Measurements from ENCODE around the gene CACNA2D4. TPM values are rescaled to one million over a fixed set of nuclear protein-coding genes. Genes with fewer than 3 reads are reported as not detected.

The CACNA2D4 gene
- total RNA-seq, 1 donor from 2014 or later: 0.58 TPM

DNA sequence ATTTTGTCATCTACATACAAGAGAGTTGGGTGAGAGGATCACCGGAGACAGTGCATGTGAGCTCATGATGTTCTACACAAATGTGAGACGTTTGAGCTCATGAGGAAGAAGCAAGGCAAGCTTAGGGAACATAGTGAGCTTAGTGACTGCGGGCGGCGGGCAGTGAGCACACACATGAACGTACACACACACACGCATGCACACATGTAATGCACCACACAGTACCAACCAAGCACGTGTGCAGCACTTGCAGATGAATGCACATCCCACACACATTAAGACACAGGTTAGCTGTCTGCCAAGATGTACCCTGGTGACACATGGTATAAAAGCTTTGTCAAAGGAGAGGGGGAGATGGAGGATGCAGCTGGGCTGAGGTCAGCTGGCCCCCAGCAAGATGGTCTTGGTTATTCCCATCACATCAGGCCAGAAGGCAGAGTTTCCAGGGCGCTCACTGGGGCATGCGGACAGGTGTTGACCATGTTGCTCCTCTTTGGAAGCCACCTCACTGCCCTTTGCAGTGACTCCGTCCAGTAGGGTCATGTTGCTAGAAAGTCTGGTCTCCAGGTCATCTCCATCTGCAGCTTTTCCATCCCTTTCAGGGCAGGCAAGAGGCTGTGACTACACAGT is 8.7 kb upstream of the CACNA2D4 start:
- Histone ChIP-seq H3K4me3 (ENCODE audit: low read depth, low read length) (no peak overlapping the region), H3K36me3 (ENCODE audit: control insufficient read depth, insufficient read depth, low read length) (no peaks in the 10 kb centered on the region), H3K27me3 (ENCODE audit: control insufficient read depth, insufficient read depth, low read length) (peaks cover 48% of the 10 kb centered on the region)
- TF ChIP-seq, protein P1, sequence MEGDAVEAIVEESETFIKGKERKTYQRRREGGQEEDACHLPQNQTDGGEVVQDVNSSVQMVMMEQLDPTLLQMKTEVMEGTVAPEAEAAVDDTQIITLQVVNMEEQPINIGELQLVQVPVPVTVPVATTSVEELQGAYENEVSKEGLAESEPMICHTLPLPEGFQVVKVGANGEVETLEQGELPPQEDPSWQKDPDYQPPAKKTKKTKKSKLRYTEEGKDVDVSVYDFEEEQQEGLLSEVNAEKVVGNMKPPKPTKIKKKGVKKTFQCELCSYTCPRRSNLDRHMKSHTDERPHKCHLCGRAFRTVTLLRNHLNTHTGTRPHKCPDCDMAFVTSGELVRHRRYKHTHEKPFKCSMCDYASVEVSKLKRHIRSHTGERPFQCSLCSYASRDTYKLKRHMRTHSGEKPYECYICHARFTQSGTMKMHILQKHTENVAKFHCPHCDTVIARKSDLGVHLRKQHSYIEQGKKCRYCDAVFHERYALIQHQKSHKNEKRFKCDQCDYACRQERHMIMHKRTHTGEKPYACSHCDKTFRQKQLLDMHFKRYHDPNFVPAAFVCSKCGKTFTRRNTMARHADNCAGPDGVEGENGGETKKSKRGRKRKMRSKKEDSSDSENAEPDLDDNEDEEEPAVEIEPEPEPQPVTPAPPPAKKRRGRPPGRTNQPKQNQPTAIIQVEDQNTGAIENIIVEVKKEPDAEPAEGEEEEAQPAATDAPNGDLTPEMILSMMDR (IDR thresholded peaks at IDR 0.05; ENCODE audit: insufficient read depth, low read length, poor library complexity, severe bottlenecking): no peak
- DNase-seq (ENCODE audit: low read depth): no peak

DNA sequence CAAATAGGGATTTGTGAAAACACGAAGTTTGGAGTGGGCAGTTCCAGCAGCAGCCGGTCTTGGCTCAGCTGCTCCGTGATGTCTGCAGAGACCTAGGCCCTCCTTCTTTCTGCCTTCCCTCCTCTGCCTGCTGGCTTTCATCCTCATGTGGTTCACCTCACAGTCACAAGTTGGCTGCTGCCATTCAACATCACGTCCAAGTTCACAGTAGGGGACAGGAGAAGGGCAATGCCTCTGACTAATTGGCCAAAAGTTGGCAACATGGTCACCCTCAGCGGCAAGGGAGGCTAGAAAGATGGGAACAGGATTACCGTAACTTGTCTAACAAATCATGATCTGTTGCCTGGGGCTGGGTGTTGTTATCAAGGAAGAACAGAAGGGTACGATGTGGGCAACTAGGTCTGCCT is 7.8 kb upstream of the CACNA2D4 start:
- peaks cover 50% of the 10 kb centered on the region for H3K27me3 ChIP-seq (ENCODE audit: control insufficient read depth, insufficient read depth, low read length)
- TF ChIP-seq, protein P1 (IDR thresholded peaks at IDR 0.05; ENCODE audit: insufficient read depth, low read length, poor library complexity, severe bottlenecking): no peak

DNA sequence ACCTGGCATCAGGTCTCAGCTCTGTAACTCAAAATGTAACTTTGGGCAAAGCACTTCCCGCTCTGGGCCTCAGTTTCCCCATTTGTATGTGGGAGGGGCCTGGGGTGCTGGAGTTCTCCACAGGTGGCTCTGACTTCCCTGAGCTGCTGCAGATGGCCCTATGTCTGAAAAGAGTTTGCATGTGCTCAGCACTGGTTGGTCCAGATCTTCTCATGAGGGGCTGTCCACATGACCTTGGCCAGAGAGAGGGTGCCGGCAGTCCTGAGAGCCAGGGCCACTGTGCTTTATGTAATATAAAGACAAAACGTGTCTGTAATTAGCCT is 7.2 kb upstream of the CACNA2D4 start:
- DNase-seq (ENCODE audit: low read depth): no peak
- H3K36me3 ChIP-seq (ENCODE audit: control insufficient read depth, insufficient read depth, low read length): no peaks in the 10 kb centered on the region
- H3K27me3 ChIP-seq (ENCODE audit: control insufficient read depth, insufficient read depth, low read length): peaks cover 49% of the 10 kb centered on the region
- TF ChIP-seq, protein P1 (IDR thresholded peaks at IDR 0.05; ENCODE audit: insufficient read depth, low read length, poor library complexity, severe bottlenecking): no peak
- no peak overlapping the region for H3K4me3 ChIP-seq (ENCODE audit: low read depth, low read length)

More for the DNA sequence above, 7.8 kb upstream of the CACNA2D4 start:
- H3K4me3 ChIP-seq (ENCODE audit: low read depth, low read length): no peak overlapping the region
- DNase-seq (ENCODE audit: low read depth): no peak
- no peaks in the 10 kb centered on the region for H3K36me3 ChIP-seq (ENCODE audit: control insufficient read depth, insufficient read depth, low read length)

DNA sequence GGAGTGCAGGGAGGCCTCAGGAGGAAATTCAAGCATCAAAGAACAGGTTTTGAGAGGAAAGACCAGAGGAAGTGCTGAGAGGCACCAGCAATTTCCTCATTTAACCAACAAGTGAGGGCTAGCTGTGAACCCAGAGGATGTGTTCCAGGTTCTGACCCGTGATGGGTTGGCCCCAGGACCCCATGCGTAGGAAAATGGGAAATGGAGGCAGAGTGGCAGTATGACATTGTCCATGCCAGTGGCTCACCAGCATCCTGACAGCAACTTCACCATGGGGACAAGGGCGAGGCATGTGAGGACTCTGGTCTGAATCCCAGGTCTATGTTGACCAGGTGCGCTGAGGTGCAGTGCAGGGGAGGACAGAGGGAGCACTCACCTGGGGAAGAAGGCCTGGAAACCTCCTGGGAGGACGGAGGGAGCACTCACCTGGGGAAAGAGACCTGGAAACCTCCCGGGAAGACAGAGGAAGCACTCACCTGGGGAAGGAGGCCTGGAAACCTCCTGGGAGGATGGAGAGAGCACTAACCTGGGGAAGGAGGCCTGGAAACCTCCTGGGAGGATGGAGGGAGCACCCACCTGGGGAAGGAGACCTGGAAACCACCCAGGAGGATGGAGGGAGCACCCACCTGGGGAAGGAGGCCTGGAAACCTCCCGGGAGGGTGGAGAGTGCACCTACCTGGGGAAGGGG is 6.7 kb upstream of the CACNA2D4 start:
- H3K27me3 ChIP-seq (ENCODE audit: control insufficient read depth, insufficient read depth, low read length): peaks cover 48% of the 10 kb centered on the region
- H3K4me3 ChIP-seq (ENCODE audit: low read depth, low read length): no peak overlapping the region
- TF ChIP-seq, protein P1 (IDR thresholded peaks at IDR 0.05; ENCODE audit: insufficient read depth, low read length, poor library complexity, severe bottlenecking): no peak
- no peak for DNase-seq (ENCODE audit: low read depth)
- H3K36me3 ChIP-seq (ENCODE audit: control insufficient read depth, insufficient read depth, low read length): no peaks in the 10 kb centered on the region

DNA sequence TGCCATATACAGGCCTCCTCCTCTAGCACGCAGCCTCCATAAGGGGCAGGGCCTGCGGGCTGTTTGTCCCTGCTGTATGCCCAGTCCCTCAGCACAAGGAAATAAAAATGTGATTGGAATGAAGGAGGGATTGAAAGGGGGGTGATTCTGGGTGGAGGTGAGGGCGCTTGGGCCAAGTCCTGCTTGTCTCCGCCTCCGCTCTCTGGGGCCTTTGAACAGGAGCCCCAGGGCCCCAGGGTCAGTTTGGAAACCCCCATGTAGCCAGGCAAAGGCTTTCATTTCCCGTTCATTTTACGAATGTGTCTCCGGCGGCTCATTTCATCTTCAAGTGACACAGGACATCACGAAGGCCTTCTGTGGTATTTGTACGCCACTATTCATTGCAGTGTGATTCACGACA is 4.5 kb upstream of the CACNA2D4 start:
- peaks cover 36% of the 10 kb centered on the region for H3K27me3 ChIP-seq (ENCODE audit: control insufficient read depth, insufficient read depth, low read length)
- no peaks in the 10 kb centered on the region for H3K36me3 ChIP-seq (ENCODE audit: control insufficient read depth, insufficient read depth, low read length)
- no peak overlapping the region for H3K4me3 ChIP-seq (ENCODE audit: low read depth, low read length)
- TF ChIP-seq, protein P1 (IDR thresholded peaks at IDR 0.05; ENCODE audit: insufficient read depth, low read length, poor library complexity, severe bottlenecking): no peak
- DNase-seq (ENCODE audit: low read depth): no peak
